Measurements from ENCODE around the gene TSR3. TPM values are rescaled to one million over a fixed set of nuclear protein-coding genes. Genes with fewer than 3 reads are reported as not detected.

TSR3 gene
- total RNA-seq, 4 donors from 2014 or later, result 41.6 to 147 (median 65.0) TPM

DNA sequence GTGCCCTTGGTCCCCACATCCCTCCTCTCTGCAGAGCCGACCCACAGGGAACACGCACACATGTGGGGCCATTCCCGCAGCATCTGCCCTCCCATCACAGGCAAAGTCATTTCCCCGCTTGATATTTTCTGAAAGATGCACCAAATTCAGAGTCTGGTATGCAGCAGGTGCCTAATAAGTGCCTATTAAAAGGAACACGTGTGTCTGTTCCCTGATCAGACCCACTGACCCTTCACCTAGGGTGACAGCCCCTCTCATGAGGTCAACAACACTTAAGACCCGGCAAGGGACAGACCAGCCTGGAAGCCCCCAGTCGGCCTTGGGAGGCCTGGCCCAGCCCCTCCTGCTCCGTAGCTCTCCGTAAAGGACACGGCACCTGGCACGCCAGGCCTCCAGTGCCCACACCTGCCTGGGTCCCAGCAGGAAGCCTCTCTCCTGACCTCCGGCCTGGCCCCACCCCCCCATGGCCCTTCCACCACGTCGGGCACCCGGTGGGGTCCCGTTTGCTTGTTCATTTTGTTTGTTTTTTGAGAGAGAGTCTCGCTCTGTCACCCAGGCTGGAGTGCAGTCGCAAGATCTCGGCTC, 42.8 kb upstream of the TSR3 start:
- TF ChIP-seq, protein P1, sequence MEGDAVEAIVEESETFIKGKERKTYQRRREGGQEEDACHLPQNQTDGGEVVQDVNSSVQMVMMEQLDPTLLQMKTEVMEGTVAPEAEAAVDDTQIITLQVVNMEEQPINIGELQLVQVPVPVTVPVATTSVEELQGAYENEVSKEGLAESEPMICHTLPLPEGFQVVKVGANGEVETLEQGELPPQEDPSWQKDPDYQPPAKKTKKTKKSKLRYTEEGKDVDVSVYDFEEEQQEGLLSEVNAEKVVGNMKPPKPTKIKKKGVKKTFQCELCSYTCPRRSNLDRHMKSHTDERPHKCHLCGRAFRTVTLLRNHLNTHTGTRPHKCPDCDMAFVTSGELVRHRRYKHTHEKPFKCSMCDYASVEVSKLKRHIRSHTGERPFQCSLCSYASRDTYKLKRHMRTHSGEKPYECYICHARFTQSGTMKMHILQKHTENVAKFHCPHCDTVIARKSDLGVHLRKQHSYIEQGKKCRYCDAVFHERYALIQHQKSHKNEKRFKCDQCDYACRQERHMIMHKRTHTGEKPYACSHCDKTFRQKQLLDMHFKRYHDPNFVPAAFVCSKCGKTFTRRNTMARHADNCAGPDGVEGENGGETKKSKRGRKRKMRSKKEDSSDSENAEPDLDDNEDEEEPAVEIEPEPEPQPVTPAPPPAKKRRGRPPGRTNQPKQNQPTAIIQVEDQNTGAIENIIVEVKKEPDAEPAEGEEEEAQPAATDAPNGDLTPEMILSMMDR (IDR thresholded peaks at IDR 0.05; ENCODE audit: low read depth), result no peak

DNA sequence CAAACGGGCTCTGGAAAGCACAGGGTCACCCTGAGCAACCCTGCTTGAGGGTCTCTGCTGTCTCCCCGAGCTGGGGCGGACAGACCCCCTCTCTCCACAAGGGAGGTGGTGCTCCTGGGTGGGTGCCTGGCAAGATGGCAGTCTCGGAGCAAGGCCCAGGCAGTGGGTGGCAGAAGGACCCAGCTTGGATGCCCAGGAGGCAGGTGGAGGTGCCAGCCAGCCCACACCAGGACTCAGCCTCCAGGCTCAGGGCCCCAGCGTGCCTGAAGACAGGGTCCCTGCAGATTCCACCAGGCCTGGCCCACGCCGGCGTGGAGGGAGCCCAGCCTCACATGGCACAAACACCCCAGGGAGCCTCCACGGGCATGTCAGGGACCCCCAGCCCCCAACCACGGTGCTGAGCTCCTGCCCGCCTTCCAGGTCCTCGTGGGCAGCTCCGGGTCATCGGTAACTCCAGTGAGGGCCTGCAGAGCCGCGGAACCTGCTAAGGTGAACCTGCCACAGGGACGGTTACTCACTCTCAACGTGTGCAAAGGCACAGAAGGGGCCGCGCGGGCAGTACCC, 42.0 kb upstream of the TSR3 start:
- TF ChIP-seq, protein P1 (IDR thresholded peaks at IDR 0.05; ENCODE audit: low read depth), result no peak

DNA sequence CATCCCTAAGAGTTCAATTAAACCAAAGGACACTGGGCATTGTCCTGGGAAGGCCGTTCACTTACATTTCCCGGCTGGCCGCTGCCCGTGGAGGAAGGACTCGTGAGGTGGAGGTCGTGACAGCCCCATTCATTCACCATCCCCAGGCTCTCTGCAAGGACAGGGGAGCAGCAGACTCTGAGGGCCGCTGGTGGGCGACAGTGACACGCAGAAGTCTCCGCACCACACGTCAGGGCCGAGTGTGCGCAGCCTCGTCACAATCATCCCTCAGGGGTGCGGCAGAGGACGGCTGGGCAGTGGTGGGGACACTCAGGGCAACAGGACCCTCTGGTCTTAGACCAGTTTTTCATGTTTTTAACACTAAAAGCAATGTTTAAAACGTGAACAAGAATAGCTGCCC, 41.1 kb upstream of the TSR3 start:
- TF ChIP-seq, protein P1 (IDR thresholded peaks at IDR 0.05; ENCODE audit: low read depth), result no peak

DNA sequence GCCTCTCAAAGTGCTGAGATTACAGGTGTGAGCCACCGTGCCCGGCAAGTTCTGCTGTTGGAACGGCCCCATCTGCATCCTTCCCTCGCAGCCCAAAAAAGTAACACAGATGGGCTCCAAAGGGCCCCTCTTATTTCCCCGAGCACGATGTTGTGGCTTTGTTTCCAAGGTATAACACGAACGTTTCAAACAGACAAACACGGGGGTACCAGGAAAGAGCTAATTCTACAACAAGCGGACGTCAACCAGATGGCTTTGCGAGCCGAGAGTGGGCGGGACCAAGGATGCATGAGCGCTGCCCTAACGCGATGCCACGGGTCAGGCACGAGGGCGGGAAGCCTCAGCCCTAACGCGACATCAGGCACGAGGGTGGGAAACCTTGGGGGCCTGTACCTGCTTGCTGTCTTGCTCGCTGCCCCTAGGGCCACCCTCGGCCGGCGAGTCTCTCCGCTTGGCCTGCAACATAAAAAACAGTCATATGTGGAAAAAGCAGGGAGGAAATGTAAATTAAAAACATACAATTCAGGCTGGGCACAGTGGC, 38.6 kb upstream of the TSR3 start:
- TF ChIP-seq, protein P1 (IDR thresholded peaks at IDR 0.05; ENCODE audit: low read depth), result no peak

DNA sequence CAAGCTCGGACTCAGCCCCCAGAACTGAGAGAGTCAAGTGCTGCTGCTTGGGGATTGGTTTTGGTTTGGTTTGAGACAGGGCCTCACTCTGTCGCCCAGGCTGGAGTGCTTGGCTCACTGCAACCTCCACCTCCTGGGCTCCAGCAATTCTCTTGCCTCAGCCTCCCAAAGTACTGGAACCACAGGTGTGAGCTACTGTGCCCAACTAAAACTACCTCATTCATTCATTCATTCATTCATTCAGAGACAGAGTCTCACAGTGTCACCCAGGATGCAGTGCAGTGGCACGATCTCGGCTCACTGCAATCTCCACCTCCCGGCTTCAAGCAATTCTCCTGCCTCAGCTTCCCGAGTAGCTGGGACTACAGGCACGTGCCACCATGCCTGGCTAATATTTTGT, 38.1 kb upstream of the TSR3 start:
- TF ChIP-seq, protein P1 (IDR thresholded peaks at IDR 0.05; ENCODE audit: low read depth), result no peak

DNA sequence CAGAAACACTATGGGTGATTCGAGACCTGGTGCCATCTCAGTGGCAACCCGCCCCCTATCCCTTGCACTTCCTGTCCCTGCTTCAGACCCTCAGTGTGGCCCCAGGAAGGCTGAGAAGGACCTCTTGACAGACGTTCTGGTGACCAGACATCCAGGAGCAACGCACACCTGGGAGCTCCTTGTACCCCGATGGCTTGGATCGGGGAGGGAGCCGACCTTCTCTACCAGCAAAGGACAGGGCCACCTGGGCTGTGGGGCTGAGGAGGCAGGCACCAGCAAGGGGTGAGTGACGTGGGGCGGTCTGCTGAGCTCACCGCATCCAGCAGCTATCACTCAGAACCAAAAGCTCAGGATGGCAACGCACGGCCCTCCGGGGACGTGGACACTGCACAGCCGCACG, 35.7 kb upstream of the TSR3 start:
- TF ChIP-seq, protein P1 (IDR thresholded peaks at IDR 0.05; ENCODE audit: low read depth), result no peak

DNA sequence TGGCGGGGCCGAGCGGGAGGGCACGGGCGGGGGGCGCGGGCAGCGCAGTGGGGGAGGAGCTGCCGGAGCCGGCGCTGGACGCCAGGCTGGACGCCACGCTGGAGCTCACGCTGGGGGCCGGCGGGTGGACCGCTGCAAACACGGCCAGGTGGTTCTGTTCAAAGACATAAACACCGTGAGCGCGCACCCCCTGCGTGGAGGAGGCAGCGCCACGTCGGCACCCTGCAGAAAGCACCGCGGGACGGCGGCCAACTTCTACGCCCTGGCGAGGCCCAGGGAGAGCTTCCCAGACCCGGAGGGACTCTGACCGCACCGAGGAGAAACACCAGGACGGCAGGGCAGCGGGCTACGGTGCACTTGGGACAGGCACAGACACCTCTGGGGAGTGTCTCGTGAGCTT, 33.6 kb upstream of the TSR3 start:
- TF ChIP-seq, protein P1 (IDR thresholded peaks at IDR 0.05; ENCODE audit: low read depth), result no peak
